ENCODE results near the gene POC1B.
"Not testable (repeated sequence)": the region's sequence is repeated elsewhere in the genome, so short reads cannot be mapped to it uniquely, and the experiment has no call there.

POC1B gene

DNA sequence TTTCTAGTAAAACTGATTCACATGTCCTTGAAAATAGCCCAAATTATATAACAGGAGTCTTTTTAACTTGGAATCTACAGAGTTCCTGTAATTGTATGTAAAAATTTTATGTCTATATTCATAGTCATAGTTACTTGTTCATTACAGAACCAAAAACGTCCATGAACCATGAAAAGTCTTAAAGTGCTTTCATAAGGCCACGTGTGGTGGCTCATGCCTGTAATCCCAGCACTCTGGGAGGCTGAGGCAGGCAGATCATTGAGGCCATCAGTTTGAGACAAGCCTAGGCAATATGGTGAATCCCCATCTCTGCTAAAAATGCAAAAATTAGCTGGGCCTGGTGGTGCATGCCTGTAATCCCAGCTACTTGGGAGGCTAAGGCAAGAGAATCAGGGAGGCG, 49.6 kb downstream of the POC1B start:
- no peak for ATAC-seq (replicated peaks)
- Mint-ChIP-seq H3K27ac (peak overlapping the region in 1 of 2 donors; percentile 4), H3K4me1 (ENCODE audit: low read depth in 2 of 2) (peaks cover 21 to 27% of the 10 kb centered on the region in 2 donors), H3K4me3 (peak overlapping the region in 1 of 2 donors; percentile 34), H3K36me3 (ENCODE audit: insufficient read depth) (no peaks in the 10 kb centered on the region), H3K27me3 (no peaks in the 10 kb centered on the region), H3K9me3 (no peaks in the 10 kb centered on the region)
- no peak for DNase-seq

DNA sequence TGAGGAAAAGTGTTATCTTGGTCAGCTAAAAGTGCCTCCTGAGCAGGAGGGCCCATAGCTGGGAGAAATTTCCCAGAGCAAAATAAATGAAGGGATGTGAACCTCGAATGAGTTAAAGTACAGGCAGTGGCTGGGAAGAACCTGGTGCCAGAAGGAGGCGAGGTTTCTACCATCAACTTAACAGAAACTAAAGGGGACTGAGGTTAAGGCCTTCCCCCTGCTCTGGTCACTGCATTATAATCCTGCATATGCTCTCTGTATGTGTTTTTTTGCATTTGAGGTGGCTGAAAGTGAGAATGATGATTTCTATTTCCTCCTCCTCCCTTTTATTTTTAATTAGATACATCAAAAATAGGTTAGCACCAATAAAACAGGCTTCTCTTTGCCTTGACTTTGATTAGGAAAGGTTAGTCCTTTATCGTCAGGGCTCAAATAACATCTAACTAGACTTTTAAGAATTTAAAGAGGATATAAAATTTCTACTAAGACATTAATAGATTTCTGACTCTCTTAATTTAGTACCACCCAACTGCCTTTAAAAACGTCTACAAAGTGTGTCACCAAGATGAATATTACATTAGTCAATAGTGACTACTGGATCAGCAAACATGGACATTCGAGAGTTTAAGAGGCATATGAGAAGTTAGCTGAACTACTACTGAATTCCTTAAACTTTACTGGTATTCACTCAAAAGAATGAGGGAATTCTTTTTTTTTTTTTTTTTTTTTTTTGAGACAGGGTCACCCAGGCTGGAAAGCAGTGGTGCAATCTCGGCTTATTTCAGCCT, 50.5 kb downstream of the POC1B start:
- Mint-ChIP-seq H3K4me3 (no peak overlapping the region), H3K27ac (peak overlapping the region in 1 of 2 donors; percentile 64), H3K27me3 (no peaks in the 10 kb centered on the region), H3K4me1 (ENCODE audit: low read depth in 2 of 2) (peaks cover 26 to 30% of the 10 kb centered on the region in 2 donors), H3K36me3 (ENCODE audit: insufficient read depth) (no peaks in the 10 kb centered on the region), H3K9me3 (no peaks in the 10 kb centered on the region)
- no peak for ATAC-seq (replicated peaks)
- DNase-seq = no peak

DNA sequence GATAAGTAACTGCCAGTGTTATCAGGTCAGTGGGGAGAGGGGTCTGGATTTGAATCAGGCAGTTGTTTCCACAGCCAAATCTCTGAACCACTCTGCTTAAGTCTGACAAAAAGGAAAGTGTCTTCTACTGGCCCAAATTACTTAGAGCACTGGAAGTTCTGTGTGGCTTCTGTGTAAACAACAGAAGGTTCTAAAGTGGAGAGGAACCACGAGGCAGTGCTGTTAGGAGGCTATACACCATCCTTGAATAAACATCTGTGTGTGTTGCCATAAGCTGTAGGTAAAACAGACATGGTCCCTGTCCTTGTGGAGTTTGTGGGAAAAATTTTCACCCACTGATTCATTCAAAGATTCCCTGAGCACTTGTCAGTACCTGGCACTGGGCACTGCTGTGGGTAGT, 51.2 kb downstream of the POC1B start:
- Mint-ChIP-seq H3K9me3 (no peaks in the 10 kb centered on the region), H3K4me3 (no peak overlapping the region), H3K36me3 (ENCODE audit: insufficient read depth) (no peaks in the 10 kb centered on the region), H3K4me1 (ENCODE audit: low read depth in 2 of 2) (peaks cover 32 to 34% of the 10 kb centered on the region in 2 donors), H3K27ac (peak overlapping the region in 1 of 2 donors; percentile 64), H3K27me3 (no peaks in the 10 kb centered on the region)
- DNase-seq = no peak
- ATAC-seq (replicated peaks) = no peak

DNA sequence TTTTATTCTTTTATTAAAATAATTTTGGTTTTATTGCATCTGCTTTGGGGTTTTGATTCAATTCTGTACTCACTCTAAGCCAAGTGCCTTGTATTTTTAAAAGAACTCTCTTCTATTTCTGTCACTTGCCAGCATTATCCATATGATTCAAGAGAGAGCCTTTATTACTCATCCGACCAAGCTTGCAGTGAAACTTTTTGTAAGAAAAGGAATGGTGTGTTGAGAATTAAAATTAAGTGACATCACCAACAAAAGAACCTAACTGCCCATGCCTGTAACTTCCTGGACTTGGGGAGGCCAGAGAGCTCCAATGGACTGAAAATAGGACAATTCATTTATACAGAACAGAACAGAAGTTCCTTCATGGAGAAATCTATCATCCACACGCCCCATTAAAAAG, 53.3 kb downstream of the POC1B start:
- Mint-ChIP-seq H3K4me1 (ENCODE audit: low read depth in 2 of 2) (peaks cover 41 to 44% of the 10 kb centered on the region in 2 donors), H3K36me3 (ENCODE audit: insufficient read depth) (no peaks in the 10 kb centered on the region), H3K9me3 (no peaks in the 10 kb centered on the region), H3K27me3 (no peaks in the 10 kb centered on the region), H3K4me3 (no peak overlapping the region), H3K27ac (no peak overlapping the region)
- DNase-seq (no peak), ATAC-seq (replicated peaks) (no peak)

DNA sequence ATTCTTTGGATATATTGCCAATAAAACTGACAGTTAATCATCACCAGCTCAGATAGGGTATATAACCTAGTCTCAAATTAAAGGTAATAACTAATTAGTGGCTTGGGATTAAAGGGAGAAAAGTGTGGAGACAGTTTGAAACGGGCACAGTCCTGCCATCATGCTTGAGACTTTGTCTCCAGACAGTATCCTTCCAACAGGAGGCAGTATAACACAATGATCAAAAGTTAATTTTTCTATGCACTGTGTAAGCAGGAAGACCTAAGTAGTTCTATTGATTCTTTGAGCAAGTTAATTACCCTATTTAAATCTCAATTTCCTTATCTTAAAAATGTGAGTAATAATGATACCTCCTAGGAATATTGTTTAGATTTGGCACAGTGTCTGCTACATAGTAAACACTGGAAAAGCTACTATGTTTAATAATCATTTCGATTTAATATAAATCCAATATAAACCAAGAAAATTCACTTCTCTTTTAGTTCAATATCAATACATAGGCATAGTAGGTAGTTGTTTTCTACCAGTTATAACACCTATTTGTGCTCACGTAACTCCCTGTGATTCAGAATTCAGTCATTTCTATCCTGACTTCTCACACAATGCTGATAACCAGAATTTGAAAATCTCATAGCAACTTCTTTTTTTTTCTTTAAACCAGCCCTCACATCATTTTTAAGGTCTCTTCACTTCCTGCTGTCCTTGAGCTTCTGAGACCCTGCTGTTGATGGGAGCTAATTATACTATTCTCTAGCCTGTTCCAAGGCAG, 54.9 kb downstream of the POC1B start:
- peak; percentile 44 for ATAC-seq (replicated peaks)
- Mint-ChIP-seq H3K27ac (peak overlapping the region; percentile 91 to 92), H3K9me3 (no peaks in the 10 kb centered on the region), H3K4me1 (ENCODE audit: low read depth in 2 of 2) (peaks cover 41 to 51% of the 10 kb centered on the region in 2 donors), H3K4me3 (peak overlapping the region in 1 of 2 donors; percentile 13), H3K27me3 (no peaks in the 10 kb centered on the region), H3K36me3 (ENCODE audit: insufficient read depth) (no peaks in the 10 kb centered on the region)
- no peak for DNase-seq

DNA sequence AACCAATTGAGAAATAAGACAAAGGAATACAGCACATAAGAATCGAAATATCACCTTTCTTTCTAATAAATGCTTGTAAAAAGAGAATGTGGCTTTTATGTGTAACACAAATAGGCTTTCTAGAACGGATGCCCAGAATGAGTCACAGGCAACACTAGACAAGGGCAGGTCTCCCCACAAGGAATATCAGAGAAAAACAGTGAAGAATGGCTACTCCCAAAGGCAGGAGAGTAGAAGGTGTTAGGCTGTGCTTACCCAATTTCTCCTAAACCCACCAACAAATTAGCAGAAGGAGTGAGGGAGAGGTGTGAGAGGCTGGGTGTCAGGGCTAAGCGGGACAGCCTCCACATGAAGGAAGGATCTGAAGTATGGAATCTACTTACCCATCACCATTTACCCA, 56.5 kb downstream of the POC1B start:
- Mint-ChIP-seq H3K27ac (peak overlapping the region; percentile 91 to 92), H3K27me3 (no peaks in the 10 kb centered on the region), H3K36me3 (ENCODE audit: insufficient read depth) (no peaks in the 10 kb centered on the region), H3K4me3 (peak overlapping the region; percentile 72 to 78), H3K4me1 (ENCODE audit: low read depth in 2 of 2) (peaks cover 39 to 44% of the 10 kb centered on the region in 2 donors), H3K9me3 (no peaks in the 10 kb centered on the region)
- peak; percentile 8 to 24 (median 12) for DNase-seq
- peak; percentile 75 for ATAC-seq (replicated peaks)

DNA sequence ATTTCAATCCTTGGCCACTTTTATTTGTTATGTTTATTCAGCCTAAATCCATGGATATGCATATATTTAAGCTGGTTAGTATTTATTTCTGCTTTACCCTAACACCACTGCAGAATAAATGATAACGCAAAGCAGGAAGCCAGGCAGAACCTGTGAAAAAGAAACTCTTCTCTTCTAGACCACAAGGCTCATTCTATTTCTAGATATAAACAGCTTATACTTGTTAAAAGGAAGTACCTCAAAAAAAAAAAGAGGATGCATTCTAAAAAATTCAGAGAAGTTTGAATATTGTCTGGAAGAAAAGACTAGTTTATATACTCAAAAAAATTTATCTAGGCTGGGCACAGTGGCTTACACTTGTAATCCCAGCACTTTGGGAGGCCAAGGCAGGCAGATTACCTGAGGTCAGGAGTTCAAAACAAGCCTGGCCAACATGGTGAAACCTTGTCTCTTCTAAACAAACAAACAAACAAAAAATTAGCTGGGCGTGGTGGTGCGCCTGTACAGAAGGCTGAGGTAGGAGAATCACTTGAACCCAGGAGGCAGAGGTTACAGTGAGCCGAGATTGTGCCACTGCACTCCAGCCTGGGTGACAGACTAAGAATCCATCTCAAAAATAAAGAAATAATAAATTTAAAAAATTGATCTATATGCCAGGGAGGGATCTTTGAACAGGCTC, 57.1 kb downstream of the POC1B start:
- Mint-ChIP-seq H3K36me3 (ENCODE audit: insufficient read depth) (no peaks in the 10 kb centered on the region), H3K27me3 (no peaks in the 10 kb centered on the region), H3K4me1 (ENCODE audit: low read depth in 2 of 2) (peaks cover 38 to 44% of the 10 kb centered on the region in 2 donors), H3K4me3 (peak overlapping the region; percentile 72 to 78), H3K9me3 (no peaks in the 10 kb centered on the region), H3K27ac (peak overlapping the region; percentile 91 to 92)
- ATAC-seq (replicated peaks) (peak; percentile 83), DNase-seq (peak in 1 of 3 experiments; percentile 23)

DNA sequence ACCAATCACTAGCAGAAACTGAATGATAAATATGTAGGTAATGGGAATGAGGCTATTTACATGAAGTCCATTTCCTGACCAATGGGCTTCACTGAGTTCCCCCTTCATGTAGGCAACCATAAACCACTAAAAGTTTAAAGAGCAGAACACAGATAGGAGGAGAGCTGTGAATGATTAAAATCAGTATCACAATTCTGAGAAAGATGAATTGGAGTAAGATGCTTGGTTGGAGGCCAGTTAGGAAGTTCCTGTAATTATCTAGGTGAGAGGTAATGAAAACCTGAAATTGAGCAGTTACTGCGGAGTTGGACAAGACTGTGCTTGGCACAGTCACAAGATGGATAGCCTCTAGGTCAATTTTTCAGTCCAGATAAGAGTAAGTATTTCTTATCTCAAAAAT, 57.8 kb downstream of the POC1B start:
- no peak for DNase-seq
- H3K4me1 Mint-ChIP-seq (ENCODE audit: low read depth in 2 of 2) = peaks cover 38 to 44% of the 10 kb centered on the region in 2 donors
- H3K9me3 Mint-ChIP-seq = no peaks in the 10 kb centered on the region
- ATAC-seq (replicated peaks) = no peak
- peak overlapping the region; percentile 54 to 78 for H3K4me3 Mint-ChIP-seq
- H3K36me3 Mint-ChIP-seq (ENCODE audit: insufficient read depth) = no peaks in the 10 kb centered on the region
- peak overlapping the region; percentile 6 to 92 for H3K27ac Mint-ChIP-seq
- H3K27me3 Mint-ChIP-seq = no peaks in the 10 kb centered on the region

DNA sequence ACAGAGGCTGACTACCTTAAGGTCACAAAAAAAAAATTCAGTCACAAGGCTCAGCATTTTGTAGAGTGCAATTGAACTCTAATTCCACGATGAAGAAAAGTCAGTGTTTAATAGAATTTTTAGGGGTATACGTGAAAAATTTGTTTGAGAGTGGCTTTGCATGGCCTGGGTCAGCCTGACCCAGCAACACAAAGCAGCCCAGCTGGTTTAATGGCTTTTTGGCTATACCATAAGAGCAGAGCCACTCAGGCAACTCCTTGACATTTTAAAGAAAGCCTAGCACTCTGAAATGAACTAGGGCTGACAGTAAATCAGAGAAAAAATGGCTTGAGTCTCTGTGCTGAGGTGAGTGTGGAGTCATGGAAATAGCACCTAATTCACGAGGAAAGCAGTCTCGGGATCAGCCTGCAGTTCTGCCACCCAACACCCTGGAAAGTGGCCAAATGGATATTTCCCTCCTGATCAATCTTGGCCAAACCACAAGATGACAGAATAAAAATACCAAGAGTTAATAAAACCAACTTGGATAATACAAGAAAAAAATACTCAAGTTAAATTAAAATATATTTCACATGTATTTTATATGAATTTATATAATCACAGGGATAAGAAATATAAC, 60.8 kb downstream of the POC1B start:
- no peak overlapping the region for H3K4me3 Mint-ChIP-seq
- H3K9me3 Mint-ChIP-seq = no peaks in the 10 kb centered on the region
- no peak for ATAC-seq (replicated peaks)
- H3K27me3 Mint-ChIP-seq = no peaks in the 10 kb centered on the region
- H3K4me1 Mint-ChIP-seq (ENCODE audit: low read depth in 2 of 2) = peaks cover 32 to 47% of the 10 kb centered on the region in 2 donors
- DNase-seq = no peak
- H3K27ac Mint-ChIP-seq = peak overlapping the region in 1 of 2 donors; percentile 92
- no peaks in the 10 kb centered on the region for H3K36me3 Mint-ChIP-seq (ENCODE audit: insufficient read depth)

DNA sequence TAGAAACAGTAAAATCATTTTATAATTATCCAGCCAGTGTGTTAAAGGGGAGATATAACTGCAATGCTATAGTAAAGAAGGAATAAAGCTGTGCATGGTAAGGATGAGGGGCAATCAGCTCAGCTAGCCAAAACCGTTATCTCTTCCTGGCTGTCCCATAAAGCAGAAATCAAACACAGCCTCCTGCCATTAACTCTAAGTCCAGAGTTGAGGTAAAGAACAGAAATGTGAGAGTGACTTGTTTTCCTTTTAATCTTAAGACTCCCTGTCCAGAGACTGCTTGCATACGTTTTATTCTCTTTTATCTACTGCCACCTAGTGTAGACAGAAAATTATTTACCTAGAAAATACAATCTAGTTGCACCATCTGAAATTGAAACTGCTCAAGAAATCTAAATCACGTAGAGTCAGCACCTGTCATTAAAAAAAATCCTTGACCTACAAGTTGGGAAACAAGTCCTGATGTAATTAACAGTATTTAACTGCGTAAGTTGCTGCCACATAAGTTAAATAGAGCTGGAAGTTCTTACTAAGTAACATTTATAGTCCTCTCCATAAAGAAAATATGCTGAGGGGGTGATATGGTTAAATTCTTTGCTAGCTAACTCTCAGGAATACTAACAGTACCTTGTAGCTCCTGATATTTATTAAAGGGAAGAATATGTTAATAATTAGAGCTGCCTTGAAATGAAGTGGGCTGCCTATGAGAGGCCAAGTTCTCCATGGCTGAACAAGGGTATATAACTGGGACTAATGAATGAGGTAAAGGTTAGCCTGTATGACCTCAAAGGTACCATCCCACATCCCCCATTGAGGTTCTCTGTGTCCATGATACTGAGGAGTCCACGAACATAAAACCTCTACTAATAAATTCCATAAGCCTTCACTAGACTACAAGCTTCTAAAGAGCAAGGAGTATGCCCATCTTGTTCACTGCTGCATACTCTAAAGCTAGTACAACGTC, 63.9 kb downstream of the POC1B start:
- Mint-ChIP-seq H3K4me1 (ENCODE audit: low read depth in 2 of 2) (peaks cover 16 to 22% of the 10 kb centered on the region in 2 donors), H3K27ac (peak overlapping the region; percentile 32 to 78), H3K27me3 (no peaks in the 10 kb centered on the region), H3K4me3 (peak overlapping the region; percentile 38 to 52), H3K36me3 (ENCODE audit: insufficient read depth) (no peaks in the 10 kb centered on the region), H3K9me3 (no peaks in the 10 kb centered on the region)
- ATAC-seq (replicated peaks) = peak; percentile 95
- DNase-seq = peak in 1 of 3 experiments; percentile 6

DNA sequence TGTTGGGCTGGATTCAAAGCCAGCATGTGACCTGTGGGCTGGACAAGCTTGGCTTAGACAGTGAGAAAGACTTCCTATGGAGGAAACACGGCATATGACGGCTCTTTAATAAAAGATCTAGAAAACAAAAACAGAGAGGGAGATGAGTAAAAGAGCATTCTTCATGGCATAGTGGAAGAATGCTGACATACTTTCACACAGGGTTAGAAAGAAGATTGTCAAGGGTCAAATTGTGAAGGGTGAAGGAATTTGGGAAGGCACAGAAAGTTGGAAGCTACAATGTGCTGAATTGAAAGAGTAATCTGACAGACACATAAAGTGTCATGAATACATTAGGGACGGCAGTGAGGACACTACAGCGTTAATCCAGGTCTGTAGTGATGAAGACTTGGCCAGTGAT, 64.7 kb downstream of the POC1B start:
- H3K4me3 Mint-ChIP-seq = no peak overlapping the region
- H3K9me3 Mint-ChIP-seq = no peaks in the 10 kb centered on the region
- ATAC-seq (replicated peaks) (no peak), DNase-seq (no peak)
- no peak overlapping the region for H3K27ac Mint-ChIP-seq
- no peaks in the 10 kb centered on the region for H3K27me3 Mint-ChIP-seq
- H3K4me1 Mint-ChIP-seq (ENCODE audit: low read depth in 2 of 2) = peaks cover 14 to 22% of the 10 kb centered on the region in 2 donors
- no peaks in the 10 kb centered on the region for H3K36me3 Mint-ChIP-seq (ENCODE audit: insufficient read depth)

DNA sequence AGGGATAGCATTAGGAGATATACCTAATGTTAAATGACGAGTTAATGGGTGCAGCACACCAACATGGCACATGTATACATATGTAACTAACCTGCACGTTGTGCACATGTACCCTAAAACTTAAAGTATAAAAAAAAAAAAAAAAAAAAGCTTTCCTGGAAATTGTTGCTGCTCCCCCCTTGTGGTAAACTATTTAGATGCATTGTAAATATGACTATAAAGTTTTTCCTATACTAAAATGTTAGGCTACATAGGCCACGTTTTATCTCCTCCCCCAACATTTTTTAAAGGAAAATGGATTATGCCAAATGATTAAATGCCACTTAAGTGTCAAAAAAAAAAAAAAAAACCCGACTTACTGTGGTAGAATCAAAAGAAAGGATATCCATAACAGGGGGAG, 66.6 kb downstream of the POC1B start:
- H3K27ac Mint-ChIP-seq; H3K9me3 Mint-ChIP-seq; H3K27me3 Mint-ChIP-seq; H3K4me3 Mint-ChIP-seq; H3K36me3 Mint-ChIP-seq (ENCODE audit: insufficient read depth); ATAC-seq (replicated peaks); DNase-seq: not testable (repeated sequence)
- H3K4me1 Mint-ChIP-seq (ENCODE audit: low read depth in 2 of 2) = peaks cover 12 to 23% of the 10 kb centered on the region in 2 donors

All from effector memory CD8-positive, alpha-beta T cell (primary cell).